NCI-H774 (cell line): ENCODE results near the gene NAXE.
"Not testable (repeated sequence)": the region's sequence is repeated elsewhere in the genome, so short reads cannot be mapped to it uniquely, and the experiment has no call there.

Source experiments
- DNase-seq: peaks from one replicate; lab custom pipeline; 2025; lab: John Stamatoyannopoulos, UW

NAXE gene

DNA sequence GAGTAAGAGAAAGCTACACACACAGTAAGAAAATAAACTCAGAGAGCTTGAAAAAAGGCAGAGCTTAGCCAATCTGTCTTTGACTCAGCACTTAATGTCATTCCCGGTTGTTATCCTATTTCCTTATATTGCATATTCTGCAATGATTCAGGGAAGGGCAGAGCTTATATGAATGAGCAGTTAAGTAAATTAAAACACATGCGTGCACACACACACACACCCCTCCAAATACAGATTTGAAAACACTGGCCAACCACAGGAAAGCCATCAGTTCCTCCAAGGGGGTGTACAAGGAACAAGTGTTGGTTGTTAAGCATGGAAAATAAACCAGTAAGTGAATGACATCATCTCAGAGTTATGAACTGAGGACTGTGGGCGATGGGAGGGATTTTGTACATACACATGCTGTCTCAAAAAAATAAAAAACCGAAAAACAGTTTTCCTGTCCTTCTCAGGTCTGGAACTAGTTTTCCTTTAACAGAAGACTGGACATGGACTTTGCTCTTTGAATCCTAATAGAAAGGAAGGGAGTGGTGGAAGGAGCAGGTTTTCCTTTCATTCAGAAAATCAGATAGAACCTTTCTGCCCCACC is 20.2 kb upstream of the NAXE start:
- no peak for DNase-seq

DNA sequence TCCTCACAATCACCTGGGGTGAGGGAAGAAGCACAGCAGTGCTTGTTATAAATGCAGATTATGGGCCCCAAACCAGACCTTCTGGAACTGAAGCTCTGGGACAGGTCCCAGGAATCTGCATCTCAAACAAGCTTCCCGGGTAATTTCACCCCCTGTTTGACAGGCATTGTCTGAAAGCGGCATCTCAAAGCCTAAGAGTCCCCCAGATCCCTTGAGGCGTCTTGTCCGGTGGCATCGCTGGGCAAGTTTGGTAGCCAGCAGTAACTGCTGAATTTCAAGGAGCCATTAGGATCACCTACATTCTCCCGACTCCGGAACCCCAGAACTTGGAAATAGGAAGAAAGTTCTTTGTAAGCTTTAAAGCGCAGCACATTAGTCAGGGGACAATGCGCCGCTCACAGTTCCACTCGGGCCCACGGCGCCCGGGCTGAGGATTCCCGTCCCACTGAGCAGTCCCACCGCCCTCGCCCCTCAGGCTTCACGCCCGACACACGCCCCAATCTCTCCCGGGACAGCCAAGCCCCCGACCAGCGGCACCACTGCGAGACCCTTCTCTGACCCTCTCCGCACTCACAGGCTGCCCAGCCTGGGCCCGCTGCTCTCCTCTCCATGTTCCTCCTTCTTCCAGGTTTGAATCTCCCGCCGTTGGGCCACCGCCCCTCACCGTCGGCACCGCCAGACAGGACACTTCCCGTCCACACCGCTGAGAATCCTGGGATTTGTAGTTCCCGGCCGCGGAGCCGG is 19.5 kb upstream of the NAXE start, which contains the start of gene IQGAP3:
Gene IQGAP3 (minus strand): TSS at position 647 of the 744 bp plus-strand sequence. CDS start 36 bp downstream, at position 611.
- DNase-seq, result peak; percentile 83

DNA sequence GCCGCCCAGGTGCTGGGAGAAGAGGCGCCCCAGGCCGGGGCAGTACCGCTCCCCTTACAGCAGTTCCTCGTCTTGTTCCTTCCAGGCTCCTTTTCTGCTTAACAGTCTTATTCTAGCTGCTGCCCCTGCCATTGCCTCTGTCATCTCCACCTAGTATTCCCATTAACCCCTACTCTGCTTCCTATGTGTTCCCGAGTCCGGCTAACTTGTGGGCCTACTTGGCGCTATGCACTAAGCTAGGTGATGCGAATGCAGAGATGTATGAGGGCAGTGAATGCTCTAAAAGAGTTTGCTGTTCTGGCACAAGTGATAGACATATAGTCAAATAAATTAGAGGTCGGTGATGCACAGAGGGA is 18.9 kb upstream of the NAXE start:
- no peak for DNase-seq

DNA sequence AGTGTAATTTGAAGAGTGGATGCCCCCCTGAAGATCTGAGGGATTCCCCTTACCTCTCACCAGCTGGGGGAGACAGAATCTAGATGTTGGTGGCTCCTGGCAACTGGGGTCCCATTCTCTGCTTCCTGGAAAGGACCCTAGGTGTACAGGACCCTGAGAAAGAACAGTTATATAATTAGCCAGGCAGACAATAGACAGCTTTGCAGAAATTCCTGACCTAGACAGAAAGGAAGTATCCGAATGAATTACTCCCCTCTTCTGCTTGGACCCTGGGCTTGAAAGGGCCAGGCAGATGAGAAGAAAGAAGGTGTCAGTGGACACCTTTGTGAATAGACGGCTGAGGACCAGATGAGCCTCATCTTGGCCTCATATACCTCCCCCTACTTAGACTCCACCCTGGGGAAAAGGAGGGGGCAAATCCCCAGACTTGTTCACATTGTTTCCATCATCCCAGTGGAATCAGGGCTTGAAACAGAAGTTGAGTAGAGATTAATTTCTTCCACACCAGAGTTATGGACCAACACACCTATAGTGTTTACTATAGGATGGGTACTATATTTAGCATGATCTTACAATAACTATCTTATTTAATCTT is 17.4 kb upstream of the NAXE start:
- DNase-seq, result no peak

DNA sequence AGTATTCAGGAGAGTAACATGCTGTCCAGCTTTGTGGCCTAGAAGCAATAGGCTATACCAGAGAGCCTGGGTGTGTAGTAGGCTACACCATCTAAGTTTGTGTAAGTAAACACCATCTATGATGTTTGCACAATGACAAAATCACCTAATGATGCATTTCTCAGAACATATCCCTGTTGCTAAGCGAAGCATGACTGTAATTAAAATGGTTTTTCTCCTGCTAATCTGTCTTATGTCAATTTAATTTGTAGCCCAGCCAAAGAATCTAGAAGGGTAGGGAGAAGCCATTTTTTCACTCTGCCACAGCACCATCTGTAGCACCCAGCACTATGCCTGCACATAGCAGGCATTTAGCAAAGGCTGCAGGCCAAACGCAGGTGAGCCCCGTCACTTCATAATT is 14.0 kb upstream of the NAXE start:
- DNase-seq, result peak; percentile 64

DNA sequence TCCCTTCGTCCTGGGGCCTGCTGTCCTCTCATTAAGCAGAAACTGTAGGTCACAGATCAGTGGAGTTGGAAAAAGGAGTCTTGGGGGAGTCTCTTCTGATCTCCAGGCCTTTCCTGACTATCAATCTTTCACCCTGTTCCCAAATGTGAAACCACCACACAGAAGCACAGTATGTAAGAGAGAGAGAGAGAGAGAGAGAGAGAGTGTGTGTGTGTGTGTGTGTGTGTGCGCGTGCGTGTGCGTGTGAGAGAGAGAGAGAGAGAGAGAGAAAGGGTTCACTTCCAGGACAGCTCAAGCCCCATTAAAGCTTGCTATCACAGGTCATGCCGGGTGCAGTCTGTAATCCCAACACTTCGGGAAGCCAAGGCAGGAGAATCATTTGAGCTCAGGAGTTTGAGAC is 13.5 kb upstream of the NAXE start:
- peak; percentile 14 for DNase-seq

DNA sequence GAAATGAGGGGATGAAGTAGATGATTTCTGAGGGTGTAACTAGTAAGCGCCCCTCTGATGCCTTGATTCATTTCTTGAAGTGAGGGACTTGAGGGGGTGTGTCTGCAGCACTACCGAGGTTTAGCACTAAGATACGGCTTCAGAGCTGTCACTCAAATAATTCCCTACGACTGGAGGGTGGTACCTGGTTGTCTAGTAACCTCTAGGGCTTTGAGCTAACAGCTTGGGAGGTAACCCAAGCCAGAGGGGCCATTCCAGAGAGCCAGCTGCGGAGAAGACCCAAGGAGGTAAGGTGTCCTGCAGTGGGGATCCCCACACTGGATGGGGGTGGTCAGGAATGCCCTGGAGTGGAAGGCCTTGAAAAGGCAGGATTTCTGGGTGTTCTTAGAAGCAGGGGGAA is 12.1 kb upstream of the NAXE start, which contains the start of gene TTC24:
Gene TTC24 (plus strand): TSS at position 252 of the 400 bp plus-strand sequence. CDS start 1,642 bp downstream, outside the sequence.
- no peak for DNase-seq

DNA sequence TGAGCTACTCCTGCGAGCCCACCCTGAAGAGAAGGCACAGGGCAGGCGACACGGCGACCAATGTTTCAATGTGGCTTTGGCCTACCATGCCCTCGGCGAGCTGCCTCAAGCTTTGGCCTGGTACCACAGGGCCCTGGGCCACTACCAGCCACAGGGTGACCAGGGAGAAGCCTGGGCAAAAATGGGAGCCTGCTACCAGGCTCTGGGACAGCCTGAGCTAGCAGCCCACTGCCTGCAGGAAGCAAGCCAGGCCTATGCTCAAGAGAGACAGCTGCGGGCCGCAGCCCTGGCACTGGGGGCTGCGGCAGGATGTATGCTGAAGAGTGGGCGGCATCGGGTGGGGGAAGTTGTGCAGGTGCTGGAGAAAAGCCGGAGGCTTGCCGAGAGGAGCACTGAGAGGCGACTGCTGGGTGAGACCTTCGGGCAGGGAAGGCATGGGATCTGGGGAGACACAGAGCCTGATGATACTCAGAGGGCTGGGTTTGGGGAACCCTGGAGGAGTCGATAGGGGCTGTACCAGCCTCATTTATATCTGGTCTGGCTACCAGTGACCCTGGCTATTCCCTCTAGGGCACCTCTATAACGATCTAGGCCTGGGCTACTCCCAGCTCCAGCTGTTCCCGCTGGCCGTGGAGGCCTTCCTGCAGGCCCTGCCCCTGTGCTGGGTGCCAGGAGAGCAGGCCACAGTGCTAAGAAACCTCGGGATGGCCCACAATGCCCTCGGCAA is 9.8 kb upstream of the NAXE start:
- DNase-seq, result no peak

DNA sequence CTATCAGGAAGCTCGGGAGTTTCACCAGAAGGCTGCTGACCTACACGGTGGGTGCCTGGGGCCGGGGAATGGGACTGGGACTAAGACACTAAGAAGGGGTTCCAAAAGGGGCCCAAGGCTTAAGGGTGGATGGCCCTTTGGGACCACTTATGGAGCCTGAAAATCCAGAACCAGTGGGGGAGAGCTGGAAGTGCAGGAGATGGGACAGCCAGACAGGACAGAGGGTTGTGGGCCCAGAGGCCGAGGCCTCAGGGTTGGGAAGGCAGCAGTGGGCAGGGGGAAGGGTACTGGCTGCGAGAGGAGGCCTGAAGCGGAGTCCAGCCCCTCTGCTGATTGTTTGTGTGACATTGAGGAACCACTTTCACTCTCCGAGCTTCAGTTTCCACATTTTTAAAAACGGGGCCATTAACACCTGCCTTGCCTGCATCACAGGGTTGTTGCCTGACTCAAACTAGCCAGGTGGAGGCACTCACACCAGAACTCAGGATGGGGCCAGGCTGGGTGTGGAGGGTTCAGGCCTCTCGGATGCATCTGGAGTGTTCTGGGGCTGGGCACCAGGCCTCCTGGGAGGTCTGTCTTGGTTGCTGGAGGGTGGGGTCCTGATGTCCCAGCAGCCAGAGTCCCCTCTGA is 9.1 kb upstream of the NAXE start:
- no peak for DNase-seq

DNA sequence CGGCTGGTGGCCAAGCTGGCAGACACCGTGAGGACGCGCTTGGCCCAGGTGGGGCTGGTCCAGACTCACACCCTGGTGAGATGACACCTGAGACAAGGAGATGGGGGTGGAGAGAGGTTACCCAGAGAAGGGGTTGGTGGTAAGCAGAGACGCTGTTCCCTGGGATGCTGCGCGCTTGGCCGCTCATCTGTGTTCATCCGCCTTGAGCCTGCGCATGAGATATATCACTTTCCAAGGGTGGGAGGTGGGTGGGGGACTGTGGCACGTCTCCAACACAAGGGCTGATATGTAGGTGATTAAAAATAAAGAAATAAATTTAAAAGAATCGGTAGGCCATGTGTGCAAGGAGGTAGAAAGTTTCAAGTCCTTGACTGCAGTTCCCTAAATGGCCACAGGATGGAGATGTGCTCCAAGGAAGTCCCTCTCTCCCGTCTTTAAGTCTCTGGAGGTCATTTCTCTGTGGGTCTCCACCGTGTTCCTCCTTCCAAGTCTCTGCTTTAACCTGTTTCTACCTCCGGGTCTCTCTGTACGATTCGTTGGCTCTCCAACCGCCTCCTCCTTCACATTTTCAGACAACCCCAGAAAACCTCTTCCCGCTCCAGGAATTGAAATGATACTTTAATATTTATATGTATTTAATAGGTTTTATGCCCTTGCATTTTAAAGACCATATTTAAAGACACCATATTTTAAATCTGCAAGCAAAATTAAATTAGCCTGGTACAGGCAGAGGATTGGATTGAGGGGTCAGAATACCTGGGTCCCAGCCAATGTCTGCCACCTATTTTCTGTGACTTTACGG is 7.6 kb upstream of the NAXE start:
- DNase-seq, result peak; percentile 34

DNA sequence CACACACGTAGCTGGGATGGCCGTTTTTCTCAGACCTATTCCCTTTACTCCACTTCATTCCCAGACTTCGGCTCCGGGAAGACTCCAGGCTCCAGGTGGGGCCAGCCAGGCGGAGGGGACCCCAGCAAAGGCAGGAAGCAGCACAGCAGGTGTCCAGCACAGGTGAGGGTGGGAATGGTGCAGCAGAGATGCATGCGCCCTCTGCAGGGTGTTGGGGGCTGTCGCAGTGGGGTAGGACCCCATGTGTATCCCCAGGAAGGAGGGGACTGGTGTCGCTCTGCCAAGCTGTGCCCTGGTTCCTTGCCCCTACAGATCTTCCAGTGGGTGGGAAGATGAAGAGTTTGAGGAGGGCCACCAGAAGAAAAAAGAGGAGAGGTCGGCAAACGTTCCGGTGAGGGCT is 6.8 kb upstream of the NAXE start:
- no peak for DNase-seq

DNA sequence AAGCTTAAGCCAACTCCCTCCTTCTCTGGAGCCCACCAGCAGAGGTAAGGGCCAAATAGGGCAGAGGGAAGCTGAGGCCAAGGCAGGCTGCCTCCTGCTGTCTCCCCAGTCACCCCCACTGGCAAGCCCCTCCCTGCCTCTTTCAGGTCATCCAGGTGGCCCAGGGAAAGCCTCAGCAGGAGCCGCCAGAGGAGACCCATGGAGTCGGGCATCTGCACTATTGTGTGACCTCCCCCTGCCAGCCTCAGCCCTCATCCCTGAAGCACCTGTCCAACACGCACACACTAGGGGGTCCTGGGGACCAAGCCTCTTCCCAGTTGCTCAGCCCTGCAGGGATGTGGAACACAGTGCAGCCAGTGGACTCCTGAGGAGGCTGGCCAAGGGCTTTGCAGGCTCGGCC is 5.3 kb upstream of the NAXE start:
- no peak for DNase-seq

DNA sequence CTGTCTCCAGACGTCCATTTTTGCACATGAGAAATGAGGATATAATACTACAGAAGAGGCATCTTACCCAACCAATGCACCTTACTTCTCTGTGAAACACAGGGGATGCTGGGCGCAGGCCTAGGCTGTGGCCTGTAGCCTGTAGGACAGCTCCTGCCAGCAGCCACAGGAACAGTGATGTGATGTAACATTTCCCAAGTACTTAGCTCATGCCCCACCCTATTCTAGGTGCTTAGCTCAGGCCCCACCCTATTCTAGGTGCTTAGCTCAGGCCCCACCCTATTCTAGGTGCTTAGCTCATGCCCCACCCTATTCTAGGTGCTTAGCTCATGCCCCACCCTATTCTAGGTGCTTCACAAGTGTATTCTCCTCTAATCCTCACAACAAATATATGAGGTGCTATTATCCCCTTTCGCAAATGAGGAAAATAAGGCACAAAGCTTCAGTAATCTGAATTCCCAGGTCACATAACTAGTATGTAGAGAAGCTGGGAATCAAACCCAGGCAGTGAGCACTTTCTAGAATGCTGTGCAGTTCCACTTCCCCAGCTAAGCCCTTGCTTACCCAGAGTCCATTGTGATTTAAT is 4.6 kb upstream of the NAXE start:
- no peak for DNase-seq

DNA sequence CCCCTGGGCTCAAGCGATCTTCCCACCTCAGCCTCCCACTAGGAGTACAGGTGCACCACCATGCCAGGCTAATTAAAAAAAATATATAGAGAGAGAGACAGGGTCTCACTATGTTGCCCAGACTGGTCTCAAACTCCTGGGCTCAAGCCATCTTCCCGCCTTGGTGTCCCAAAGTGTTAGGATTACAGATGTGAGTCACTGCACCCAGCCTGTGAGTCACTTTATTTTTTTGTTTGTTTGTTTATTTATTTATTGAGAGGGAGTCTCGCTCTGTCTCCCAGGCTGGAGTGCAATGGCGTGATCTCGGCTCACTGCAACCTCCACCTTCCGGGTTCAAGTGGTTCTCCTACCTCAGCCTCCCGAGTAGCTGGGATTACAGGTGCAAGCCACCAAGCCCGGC is 3.6 kb upstream of the NAXE start:
- not testable (repeated sequence) for DNase-seq

DNA sequence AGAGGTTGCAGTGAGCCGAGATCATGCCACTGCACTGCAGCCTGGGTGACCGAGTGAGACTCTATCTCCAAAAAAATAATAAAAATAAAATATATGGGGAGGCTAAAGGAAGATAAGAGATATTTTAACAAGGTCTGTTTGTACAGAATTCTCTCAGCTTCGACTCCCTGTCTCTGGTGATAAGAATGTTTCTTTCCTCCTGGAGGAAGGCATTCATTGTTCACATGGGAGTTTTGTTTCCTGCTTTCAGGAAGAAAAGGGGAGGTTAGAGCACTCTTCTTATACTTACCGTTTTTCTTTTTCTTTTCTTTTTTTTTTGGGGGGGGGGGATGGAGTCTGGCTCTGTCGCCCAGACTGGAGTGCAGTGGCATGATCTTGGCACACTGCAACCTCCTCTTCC is 2.0 kb upstream of the NAXE start:
- no peak for DNase-seq

DNA sequence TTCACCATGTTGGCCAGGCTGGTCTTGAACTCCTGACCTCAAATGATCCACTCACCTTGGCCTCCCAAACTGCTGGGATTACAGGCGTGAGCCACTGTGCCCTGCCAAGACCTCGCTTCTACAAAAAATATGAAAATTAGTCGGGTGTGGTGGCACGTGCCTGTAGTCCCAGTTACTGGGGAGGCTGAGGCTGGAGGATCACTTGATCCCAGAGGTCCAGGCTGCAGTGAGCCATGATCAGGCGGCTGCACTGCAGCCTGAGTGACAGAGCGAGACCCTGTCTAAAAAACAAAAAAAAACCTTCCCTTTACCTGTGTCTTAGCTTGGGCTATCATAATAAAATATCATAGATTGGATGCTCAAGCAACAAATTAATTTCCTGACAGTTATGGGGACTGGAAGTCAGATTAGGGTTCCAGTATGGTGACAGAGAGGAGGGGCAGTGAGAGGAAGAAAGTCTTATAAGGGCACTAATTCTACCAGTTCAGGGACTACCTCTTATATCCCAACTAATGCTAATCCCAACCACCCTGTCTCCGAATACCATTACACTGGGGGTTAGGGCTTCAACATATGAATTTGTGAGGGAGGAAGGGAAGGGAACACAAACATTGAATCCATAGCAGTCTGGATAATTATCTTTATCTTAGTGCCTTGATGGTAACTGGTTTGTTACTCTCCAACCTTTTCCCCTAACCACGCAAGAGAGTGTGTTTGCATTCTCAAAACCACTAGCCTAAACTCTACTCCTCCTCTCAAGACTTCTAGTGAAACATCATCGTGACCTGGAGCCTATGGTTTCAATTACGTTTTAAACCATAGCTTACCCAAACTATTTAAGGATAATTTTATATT is 1.0 kb upstream of the NAXE start:
- no peak for DNase-seq

DNA sequence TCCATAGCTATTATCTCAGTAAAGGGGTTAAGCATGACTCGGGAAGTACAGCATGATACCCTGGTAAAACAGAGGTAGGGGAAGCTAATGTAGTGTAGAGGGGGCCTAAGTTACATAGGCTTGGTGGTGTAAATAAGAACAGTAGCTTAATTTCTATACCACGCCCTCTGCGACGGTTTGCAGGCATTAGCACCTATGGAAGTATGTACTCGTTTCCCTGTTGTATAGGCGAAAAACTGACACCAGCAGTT is 470 bp upstream of the NAXE start:
- DNase-seq, result no peak

DNA sequence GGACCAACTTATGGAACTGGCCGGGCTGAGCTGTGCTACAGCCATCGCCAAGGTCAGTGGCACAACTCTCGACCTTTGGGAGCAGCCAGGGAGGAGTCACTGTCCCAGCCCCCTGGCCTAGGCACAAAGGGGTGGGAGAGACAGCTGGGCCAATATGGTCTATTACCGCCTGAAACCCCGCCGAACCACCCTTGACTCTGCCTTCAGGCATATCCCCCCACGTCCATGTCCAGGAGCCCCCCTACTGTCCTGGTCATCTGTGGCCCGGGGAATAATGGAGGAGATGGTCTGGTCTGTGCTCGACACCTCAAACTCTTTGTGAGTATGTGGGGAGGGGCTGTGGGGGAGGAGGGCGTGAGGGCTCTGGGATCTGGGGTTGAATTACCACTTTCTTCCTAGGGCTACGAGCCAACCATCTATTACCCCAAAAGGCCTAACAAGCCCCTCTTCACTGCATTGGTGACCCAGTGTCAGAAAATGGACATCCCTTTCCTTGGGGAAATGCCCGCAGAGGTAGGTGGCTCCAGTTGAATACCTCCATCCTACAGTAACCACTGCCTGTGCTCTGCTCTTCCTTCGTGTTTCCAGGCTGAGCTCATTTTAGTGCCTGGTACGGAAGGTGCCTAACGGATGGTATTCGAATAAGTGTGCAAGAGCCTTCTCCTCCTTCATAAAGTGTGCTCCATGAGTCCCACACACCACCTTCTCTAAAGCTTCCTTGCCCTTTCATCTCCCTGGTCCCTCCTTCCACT is 758 bp downstream of the NAXE start:
- no peak for DNase-seq

DNA sequence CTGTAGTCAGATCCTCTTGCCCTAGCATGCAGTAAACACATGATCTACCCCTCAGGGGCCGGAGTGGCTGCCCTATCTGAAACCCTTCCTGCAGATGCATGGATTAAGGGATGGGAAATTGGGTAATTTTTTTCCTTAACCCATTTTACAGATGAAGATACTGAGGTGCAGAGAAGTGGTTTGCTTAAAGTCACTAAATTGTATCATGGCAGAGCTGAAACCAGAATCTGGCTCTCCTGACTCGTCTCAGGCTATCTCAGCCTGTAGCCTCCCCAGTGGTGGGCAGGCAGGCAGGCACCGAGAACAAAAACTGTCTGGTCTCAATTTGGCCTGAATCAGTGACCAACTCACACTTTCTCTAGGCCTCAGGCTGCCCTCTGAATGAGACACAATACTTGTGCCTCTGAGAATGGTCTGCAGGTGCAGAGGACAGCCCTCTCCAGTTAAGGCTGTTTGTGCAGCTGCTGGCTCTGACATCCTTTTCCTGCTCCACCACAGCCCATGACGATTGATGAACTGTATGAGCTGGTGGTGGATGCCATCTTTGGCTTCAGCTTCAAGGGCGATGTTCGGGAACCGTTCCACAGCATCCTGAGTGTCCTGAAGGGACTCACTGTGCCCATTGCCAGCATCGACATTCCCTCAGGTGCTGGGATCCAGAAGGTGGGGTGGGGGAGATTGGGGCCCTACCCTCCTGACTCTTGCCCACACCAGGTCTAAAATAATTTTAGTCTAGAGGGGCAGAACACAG is 1.5 kb downstream of the NAXE start:
- peak; percentile 65 for DNase-seq
